ENCODE results near the gene G6PC1. TPM values are rescaled to one million over a fixed set of nuclear protein-coding genes. Genes with fewer than 3 reads are reported as not detected.

Gene G6PC1
- total and polyA plus RNA-seq, 7 experiments from 2014 or later, result not detected

DNA sequence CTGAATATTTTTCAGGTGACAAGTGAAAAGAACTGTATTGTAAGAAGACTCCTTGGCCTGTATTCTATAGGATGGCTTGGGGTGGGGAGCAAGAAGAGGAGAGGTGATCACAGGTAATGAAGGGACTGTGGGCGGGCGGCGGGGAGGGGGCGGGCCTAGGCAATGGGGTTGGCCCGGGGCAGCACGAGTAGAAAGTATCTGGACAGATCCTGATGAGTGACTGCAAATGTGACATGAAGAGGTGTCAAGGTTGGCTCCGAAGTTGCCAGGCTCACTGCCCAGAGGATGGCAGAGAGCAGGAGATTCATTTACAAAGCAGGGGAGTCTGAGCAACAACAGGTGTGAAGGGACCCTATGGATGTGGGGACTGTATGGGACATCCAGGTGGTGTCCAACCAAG is 10.8 kb upstream of the G6PC1 start:
- no peaks in the 10 kb centered on the region for H3K36me3 ChIP-seq (ENCODE audit: control insufficient read depth in 2 of 3, insufficient read depth in 3 of 3, low read length in 3 of 3)
- Mint-ChIP-seq H3K4me1 (peaks cover 0 to 10% (median 3%) of the 10 kb centered on the region in 7 donors), H3K27ac (no peak overlapping the region), H3K27me3 (peaks cover 0 to 23% (median 6%) of the 10 kb centered on the region in 5 donors), H3K4me3 (no peak overlapping the region), H3K36me3 (no peaks in the 10 kb centered on the region), H3K9me3 (no peaks in the 10 kb centered on the region)
- ChIA-PET CTCF (no interaction called here), POLR2A (no interaction called here)
- DNase-seq, result no peak
- intact Hi-C loops (cut with micrococcal nuclease), result no loop called here
- H3K9me3 ChIP-seq (ENCODE audit: control insufficient read depth in 2 of 3, low read length in 3 of 3), result no peaks in the 10 kb centered on the region
- H3K27me3 ChIP-seq (ENCODE audit: control insufficient read depth in 2 of 2, insufficient read depth in 2 of 2, low read length in 2 of 2), result no peaks in the 10 kb centered on the region
- no peaks in the 10 kb centered on the region for H3K4me1 ChIP-seq (ENCODE audit: control insufficient read depth in 2 of 2, insufficient read depth in 2 of 2, low read length in 2 of 2)
- no peak overlapping the region for H3K4me3 ChIP-seq (ENCODE audit: low read length)
- ATAC-seq, result no peak
- H3K27ac ChIP-seq (ENCODE audit: low read depth, low read length), result no peak overlapping the region

DNA sequence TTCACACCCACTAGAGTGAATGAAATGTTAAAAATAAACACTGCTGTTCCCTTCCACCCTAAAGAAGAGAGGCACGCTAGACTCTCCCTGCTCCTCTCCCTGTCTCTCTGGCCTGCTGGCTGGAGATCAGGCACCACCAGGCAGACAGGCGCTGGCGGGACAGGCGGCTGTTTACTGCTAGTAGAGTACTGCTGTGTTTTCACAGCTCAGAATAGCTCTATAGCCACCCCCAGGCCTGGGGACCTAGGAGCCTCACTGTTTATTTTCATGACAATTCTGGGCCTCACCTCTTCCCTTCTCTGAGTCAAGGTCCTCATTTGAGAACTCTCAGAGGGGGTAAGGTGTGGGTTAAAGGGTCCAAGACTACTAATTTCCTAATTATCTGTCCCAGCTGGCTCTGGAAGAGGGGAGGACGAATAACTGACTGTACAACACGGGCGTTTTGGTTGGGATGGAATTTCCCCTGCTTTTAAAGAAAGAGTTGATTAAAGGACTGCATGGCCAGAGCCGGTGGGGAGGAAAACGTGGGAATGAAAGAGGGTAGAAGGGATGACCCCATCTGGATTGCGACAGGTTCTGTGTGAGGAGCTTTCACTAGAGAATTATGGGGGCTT is 9.0 kb upstream of the G6PC1 start:
- Mint-ChIP-seq H3K4me3 (no peak overlapping the region), H3K27me3 (peaks cover 2 to 19% (median 3%) of the 10 kb centered on the region in 5 donors), H3K9me3 (no peaks in the 10 kb centered on the region), H3K4me1 (peaks cover 0 to 5% (median under 1%) of the 10 kb centered on the region in 7 donors), H3K36me3 (no peaks in the 10 kb centered on the region), H3K27ac (no peak overlapping the region)
- ATAC-seq, result no peak
- Histone ChIP-seq H3K27me3 (ENCODE audit: control insufficient read depth in 2 of 2, insufficient read depth in 2 of 2, low read length in 2 of 2) (no peaks in the 10 kb centered on the region), H3K4me3 (ENCODE audit: low read length) (no peak overlapping the region), H3K4me1 (ENCODE audit: control insufficient read depth in 2 of 2, insufficient read depth in 2 of 2, low read length in 2 of 2) (no peaks in the 10 kb centered on the region), H3K27ac (ENCODE audit: low read depth, low read length) (no peak overlapping the region), H3K36me3 (ENCODE audit: control insufficient read depth in 2 of 3, insufficient read depth in 3 of 3, low read length in 3 of 3) (no peaks in the 10 kb centered on the region), H3K9me3 (ENCODE audit: control insufficient read depth in 2 of 3, low read length in 3 of 3) (no peaks in the 10 kb centered on the region)
- no peak for DNase-seq
- ChIA-PET POLR2A (no interaction called here), CTCF (no interaction called here)
- intact Hi-C loops (cut with micrococcal nuclease), result no loop called here

DNA sequence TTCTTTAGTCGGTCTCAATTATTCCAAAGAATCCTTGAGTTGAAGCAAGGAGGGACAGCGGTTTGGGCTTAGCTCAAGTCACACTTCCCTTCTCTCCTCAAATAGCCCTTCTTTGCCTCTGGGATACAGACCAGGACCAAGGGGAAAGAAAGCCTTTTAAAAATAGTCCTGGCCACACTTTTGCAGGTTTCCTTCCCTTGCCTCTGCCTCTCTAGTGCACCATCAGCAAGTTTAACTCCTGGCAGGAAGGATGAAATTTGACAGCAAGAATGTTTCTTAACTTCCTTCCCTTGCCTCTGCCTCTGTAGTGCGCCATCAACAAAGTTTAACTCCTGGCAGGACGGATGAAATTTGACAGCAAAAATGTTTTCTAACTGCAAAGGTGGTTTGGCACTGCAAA is 7.2 kb upstream of the G6PC1 start:
- ChIA-PET POLR2A (no interaction called here), CTCF (no interaction called here)
- ATAC-seq, result no peak
- H3K27ac Mint-ChIP-seq, result no peak overlapping the region
- H3K4me3 ChIP-seq (ENCODE audit: low read length), result no peak overlapping the region
- H3K36me3 ChIP-seq (ENCODE audit: control insufficient read depth in 2 of 3, insufficient read depth in 3 of 3, low read length in 3 of 3), result no peaks in the 10 kb centered on the region
- peaks cover 0 to 4% (median 0%) of the 10 kb centered on the region in 7 donors for H3K4me1 Mint-ChIP-seq
- no peaks in the 10 kb centered on the region for H3K36me3 Mint-ChIP-seq
- H3K4me3 Mint-ChIP-seq, result no peak overlapping the region
- intact Hi-C loops (cut with micrococcal nuclease), result no loop called here
- H3K9me3 Mint-ChIP-seq, result no peaks in the 10 kb centered on the region
- no peaks in the 10 kb centered on the region for H3K4me1 ChIP-seq (ENCODE audit: control insufficient read depth in 2 of 2, insufficient read depth in 2 of 2, low read length in 2 of 2)
- DNase-seq, result no peak
- no peaks in the 10 kb centered on the region for H3K27me3 ChIP-seq (ENCODE audit: control insufficient read depth in 2 of 2, insufficient read depth in 2 of 2, low read length in 2 of 2)
- H3K27me3 Mint-ChIP-seq, result peaks cover 0 to 22% (median 4%) of the 10 kb centered on the region in 5 donors
- no peak overlapping the region for H3K27ac ChIP-seq (ENCODE audit: low read depth, low read length)
- no peaks in the 10 kb centered on the region for H3K9me3 ChIP-seq (ENCODE audit: control insufficient read depth in 2 of 3, low read length in 3 of 3)

DNA sequence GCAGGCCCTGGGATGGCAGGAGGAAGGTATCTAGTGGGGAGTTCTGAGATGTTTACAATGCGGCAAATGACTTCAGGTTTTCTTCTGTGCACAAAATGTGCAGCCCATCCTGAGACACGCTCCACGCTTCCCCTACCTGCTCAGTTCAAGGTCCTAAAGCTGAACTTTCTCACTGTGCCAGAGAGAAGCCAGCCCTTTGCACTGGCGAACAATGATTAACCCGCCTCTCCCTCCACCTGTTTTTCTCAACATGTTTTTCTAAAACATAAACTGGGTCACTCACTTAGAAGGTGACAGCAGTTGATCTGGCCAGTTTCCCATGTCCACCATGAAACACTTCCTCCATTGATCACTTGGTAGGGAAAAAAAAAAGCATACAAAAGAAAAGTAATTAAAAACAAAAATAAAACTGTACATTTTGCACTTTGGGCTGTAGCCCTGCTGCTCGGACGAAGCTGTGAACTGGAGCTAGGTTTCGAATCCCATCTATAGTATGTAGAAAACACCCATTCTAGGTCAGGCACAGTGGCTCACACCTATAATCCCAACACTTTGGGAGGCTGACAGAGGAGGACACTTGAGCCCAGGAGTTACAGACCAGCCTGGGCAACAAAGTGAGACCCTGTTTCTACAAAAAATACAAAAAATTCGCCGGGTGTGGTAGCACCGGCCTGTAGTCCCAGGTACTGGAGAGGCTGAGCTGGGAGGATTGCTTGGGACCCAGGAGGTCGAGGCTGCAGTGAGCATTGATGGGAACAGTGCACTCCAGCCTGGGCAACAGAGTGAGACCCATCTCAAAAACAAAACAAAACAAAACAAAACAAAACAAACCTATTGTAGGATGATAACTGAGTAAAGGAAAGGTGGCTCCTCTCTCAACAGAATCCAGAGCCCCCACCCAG is 6.1 kb upstream of the G6PC1 start:
- H3K4me3 Mint-ChIP-seq, result no peak overlapping the region
- ATAC-seq, result no peak

DNA sequence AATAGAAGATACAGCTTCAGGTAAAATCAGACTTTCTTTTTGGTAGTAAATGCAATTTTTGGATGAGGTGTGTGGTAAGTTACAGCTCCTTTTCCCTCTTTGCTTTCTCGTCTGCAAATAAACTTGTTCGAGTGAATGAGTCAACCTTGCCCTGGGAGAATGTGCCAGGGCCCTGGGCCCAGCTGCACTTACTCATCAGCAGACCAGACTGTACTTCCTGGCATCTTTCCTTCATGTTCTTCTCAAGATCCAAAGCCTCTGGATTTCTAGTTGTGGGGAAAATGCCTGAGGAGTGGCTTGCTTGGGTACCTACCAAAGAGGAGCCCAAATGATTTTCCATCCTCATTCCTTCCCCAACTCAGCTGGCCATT is 5.4 kb upstream of the G6PC1 start:
- Mint-ChIP-seq H3K9me3 (no peaks in the 10 kb centered on the region), H3K4me1 (peaks cover 0 to 4% (median 0%) of the 10 kb centered on the region in 7 donors), H3K27me3 (peaks cover 0 to 22% (median 4%) of the 10 kb centered on the region in 5 donors), H3K4me3 (no peak overlapping the region), H3K27ac (no peak overlapping the region), H3K36me3 (no peaks in the 10 kb centered on the region)
- H3K27me3 ChIP-seq (ENCODE audit: control insufficient read depth in 2 of 2, insufficient read depth in 2 of 2, low read length in 2 of 2), result no peaks in the 10 kb centered on the region
- no peak overlapping the region for H3K4me3 ChIP-seq (ENCODE audit: low read length)
- DNase-seq (no peak), ATAC-seq (no peak)
- CTCF ChIA-PET, result interaction anchor here (0.6 kb wide), 1 partner anchor 34 kb away, joined by 3 read pairs; no protein-coding TSS in a partner anchor
- POLR2A ChIA-PET, result no interaction called here
- no peaks in the 10 kb centered on the region for H3K9me3 ChIP-seq (ENCODE audit: control insufficient read depth in 2 of 3, low read length in 3 of 3)
- no peaks in the 10 kb centered on the region for H3K4me1 ChIP-seq (ENCODE audit: control insufficient read depth in 2 of 2, insufficient read depth in 2 of 2, low read length in 2 of 2)
- H3K36me3 ChIP-seq (ENCODE audit: control insufficient read depth in 2 of 3, insufficient read depth in 3 of 3, low read length in 3 of 3), result no peaks in the 10 kb centered on the region
- H3K27ac ChIP-seq (ENCODE audit: low read depth, low read length), result no peak overlapping the region
- intact Hi-C loops (cut with micrococcal nuclease), result no loop called here

More for the DNA sequence above, 6.1 kb upstream of the G6PC1 start:
- peaks cover 0 to 4% (median 0%) of the 10 kb centered on the region in 7 donors for H3K4me1 Mint-ChIP-seq
- no peak for DNase-seq
- H3K9me3 ChIP-seq (ENCODE audit: control insufficient read depth in 2 of 3, low read length in 3 of 3), result no peaks in the 10 kb centered on the region
- H3K27ac Mint-ChIP-seq, result peak overlapping the region in 1 of 9 donors; percentile 76
- no peaks in the 10 kb centered on the region for H3K36me3 Mint-ChIP-seq
- CTCF ChIA-PET, result interaction anchor here (0.6 to 0.7 kb wide), 2 partner anchors 34 to 589 kb away, joined by 3 read pairs; partner anchors contain the start of gene DHX8
- H3K36me3 ChIP-seq (ENCODE audit: control insufficient read depth in 2 of 3, insufficient read depth in 3 of 3, low read length in 3 of 3), result no peaks in the 10 kb centered on the region
- H3K4me3 ChIP-seq (ENCODE audit: low read length), result no peak overlapping the region
- H3K9me3 Mint-ChIP-seq, result no peaks in the 10 kb centered on the region
- H3K27ac ChIP-seq (ENCODE audit: low read depth, low read length), result no peak overlapping the region
- H3K27me3 ChIP-seq (ENCODE audit: control insufficient read depth in 2 of 2, insufficient read depth in 2 of 2, low read length in 2 of 2), result no peaks in the 10 kb centered on the region
- POLR2A ChIA-PET, result no interaction called here
- no peaks in the 10 kb centered on the region for H3K4me1 ChIP-seq (ENCODE audit: control insufficient read depth in 2 of 2, insufficient read depth in 2 of 2, low read length in 2 of 2)
- peaks cover 0 to 22% (median 3%) of the 10 kb centered on the region in 5 donors for H3K27me3 Mint-ChIP-seq
- intact Hi-C loops (cut with micrococcal nuclease), result no loop called here

DNA sequence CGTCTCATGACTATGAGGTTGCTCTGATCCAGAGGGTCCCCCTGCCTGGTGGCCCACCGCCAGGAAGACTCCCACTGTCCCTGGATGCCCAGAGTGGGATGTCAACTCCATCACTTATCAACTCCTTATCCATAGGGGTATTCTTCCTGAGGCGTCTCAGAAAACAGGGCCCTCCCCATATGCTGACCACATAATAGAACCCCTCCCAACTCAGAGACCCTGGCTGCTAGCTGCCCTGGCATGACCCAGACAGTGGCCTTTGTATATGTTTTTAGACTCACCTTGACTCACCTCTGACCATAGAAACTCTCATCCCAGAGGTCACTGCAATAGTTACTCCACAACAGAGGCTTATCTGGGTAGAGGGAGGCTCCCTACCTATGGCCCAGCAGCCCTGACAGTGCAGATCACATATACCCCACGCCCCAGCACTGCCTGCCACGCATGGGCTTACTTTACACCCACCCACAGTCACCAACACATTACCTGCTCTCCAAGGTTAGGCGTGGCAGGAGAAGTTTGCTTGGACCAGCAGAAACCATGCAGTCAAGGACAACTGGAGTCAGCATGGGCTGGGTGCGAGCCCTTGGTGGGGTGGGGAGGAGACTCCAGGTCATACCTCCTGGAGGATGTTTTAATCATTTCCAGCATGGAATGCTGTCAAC is 2.3 kb upstream of the G6PC1 start:
- Histone ChIP-seq H3K27me3 (ENCODE audit: control insufficient read depth in 2 of 2, insufficient read depth in 2 of 2, low read length in 2 of 2) (no peaks in the 10 kb centered on the region), H3K36me3 (ENCODE audit: control insufficient read depth in 2 of 3, insufficient read depth in 3 of 3, low read length in 3 of 3) (no peaks in the 10 kb centered on the region), H3K27ac (ENCODE audit: low read depth, low read length) (no peak overlapping the region), H3K4me1 (ENCODE audit: control insufficient read depth in 2 of 2, insufficient read depth in 2 of 2, low read length in 2 of 2) (no peaks in the 10 kb centered on the region), H3K9me3 (ENCODE audit: control insufficient read depth in 2 of 3, low read length in 3 of 3) (no peaks in the 10 kb centered on the region), H3K4me3 (ENCODE audit: low read length) (no peak overlapping the region)
- Mint-ChIP-seq H3K27me3 (peaks cover 0 to 21% (median 11%) of the 10 kb centered on the region in 5 donors), H3K4me3 (no peak overlapping the region), H3K9me3 (no peaks in the 10 kb centered on the region), H3K36me3 (no peaks in the 10 kb centered on the region), H3K27ac (no peak overlapping the region), H3K4me1 (peaks cover 0 to 3% (median 0%) of the 10 kb centered on the region in 7 donors)
- ChIA-PET POLR2A (no interaction called here), CTCF (no interaction called here)
- intact Hi-C loops (cut with micrococcal nuclease), result no loop called here
- DNase-seq (no peak), ATAC-seq (no peak)
